Left renal cortex interstitium (tissue), 4 donors: ENCODE measurements around the gene PEMT. TPM values are rescaled to one million over a fixed set of nuclear protein-coding genes. Genes with fewer than 3 reads are reported as not detected.
"Not testable (repeated sequence)": the region's sequence is repeated elsewhere in the genome, so short reads cannot be mapped to it uniquely, and the experiment has no call there.

Experiments used
- DNase-seq, 4 donors: peaks; one replicate each; pipeline ENCODE4 v3.0.0-alpha.2; 2013; ENCODE audit warnings: low read depth in 4 of 4, low spot score in 2 of 4, missing footprints in 1 of 4
- polyA plus RNA-seq, 4 donors: library from polyadenylated mRNA; unstranded; fragments of 120-200 nt; gene quantifications; one replicate each; pipeline ENCODE4 v1.2.1, GENCODE V29; 2013; ENCODE audit not compliant: insufficient read length in 4 of 4

The PEMT gene
- polyA plus RNA-seq, 4 donors: 29.6 to 37.9 (median 34.7) TPM

GRCh38 chr17:17467016-17467415 is 124.5 kb downstream of the PEMT start:
- DNase-seq: no peak

DNA sequence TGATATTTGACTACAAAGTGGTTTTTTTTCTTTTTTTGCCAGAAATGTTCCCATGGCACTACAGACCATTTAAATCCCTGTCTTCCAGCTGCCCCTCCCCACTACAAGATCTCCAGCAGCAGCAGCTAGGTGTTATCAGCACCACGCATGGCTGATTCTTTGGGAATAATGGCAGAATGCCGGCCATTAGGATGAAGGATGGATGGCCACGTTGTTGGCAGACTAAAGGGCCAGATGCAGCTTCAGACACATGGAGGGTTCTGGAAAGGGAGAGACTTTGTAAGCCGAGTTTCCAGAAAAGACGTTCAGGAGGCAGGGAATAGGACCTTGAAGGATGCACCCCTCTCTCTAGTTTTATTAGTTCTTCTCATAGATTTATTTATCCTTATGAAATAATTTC is 125.0 kb downstream of the PEMT start:
- no peak for DNase-seq

DNA sequence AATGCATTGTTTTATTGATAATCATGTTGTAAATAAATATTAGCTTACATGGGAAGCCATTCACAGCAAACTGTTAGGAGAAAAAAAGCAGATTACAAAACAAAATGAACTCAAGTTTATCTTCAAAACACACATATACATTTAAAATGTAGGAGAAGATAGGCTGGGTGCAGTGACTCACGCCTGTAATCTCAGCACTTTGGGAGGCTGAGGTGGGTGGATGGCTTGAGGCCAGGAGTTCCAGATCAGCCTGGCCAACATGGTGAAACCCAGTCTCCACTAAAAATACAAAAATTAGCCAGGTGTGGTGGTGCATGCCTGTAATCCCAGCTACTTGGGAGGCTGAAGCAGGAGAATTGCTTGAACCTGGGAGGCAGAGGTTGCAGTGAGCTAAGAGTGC is 125.6 kb downstream of the PEMT start:
- DNase-seq: not testable (repeated sequence)

GRCh38 chr17:17463821-17464220 is 127.7 kb downstream of the PEMT start:
- no peak for DNase-seq

DNA sequence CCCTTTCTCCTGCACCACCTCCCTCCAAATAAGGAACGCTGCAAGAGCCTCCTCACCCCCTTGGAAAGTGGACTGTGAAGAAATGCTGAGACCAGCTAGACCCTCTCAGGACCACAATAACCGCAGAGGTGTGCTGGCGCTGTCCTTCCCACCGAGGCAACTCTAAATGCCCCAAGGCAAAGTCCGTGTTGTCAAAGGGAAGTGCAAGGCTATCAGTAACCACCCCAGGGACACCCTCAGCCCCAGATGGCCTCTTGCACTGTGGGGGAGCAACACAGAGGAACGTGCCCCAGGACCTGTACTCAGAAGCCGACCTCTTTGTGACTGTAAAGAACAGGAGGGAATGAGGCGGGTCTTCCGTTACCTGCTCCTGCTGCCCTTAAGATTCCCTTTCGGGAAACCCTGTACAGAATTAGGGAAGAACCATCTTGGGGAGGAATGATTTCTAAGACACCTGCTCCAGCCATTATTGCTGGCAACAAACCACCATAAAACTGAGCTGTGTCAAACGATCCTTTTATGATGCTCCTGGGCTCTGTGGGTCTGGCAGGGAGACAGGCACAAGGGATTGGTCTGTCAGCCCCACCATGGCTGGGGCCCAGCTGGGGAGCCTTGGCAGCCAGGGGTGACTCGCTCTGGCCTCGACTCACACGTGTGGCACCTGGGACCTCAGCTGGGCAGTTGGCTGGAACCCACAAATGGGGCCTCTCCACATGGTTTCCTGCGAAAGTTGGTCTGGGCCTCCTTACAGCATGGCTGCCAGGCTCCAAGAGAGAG is 129.3 kb downstream of the PEMT start:
- DNase-seq: no peak

DNA sequence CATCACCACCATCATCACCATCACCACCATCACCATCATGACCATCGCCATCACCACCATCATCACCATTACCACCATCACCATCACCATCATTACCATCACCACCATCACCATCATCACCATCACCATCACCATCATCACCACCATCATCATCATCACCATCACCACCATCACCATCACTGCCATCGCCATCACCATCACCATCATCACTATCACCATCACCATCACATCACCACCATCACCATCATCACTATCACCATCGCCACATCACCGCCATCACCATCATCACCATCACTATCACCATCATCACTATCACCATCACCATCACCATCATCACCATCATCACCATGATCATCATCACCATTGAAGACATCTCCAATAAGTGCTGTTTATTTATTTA is 131.5 kb downstream of the PEMT start:
- no peak for DNase-seq

- DNase-seq: no peak
These were observed 133.8 kb downstream of the PEMT start for GRCh38 chr17:17457680-17458079.

- DNase-seq: no peak
These were observed 135.3 kb downstream of the PEMT start for GRCh38 chr17:17456251-17456650.

Other genes starting within 250 kb of the PEMT start
- gene MED9, start 114.7 kb downstream of the PEMT start, polyA plus RNA-seq: 10 to 100 TPM; 20.9 to 23.5 (median 22.3) TPM
- 1 to 10 TPM in 2 of 4 donors, under 1 TPM in 2; 0.85 to 1.3 (median 1.0) TPM for gene RASD1, start 95.3 kb downstream of the PEMT start, polyA plus RNA-seq
- gene RAI1, start 89.8 kb upstream of the PEMT start, polyA plus RNA-seq: 10 to 100 TPM; 17.2 to 46.9 (median 33.0) TPM
- 10 to 100 TPM; 43.9 to 58.1 (median 50.8) TPM for gene SREBF1, start 245.3 kb upstream of the PEMT start, polyA plus RNA-seq